Measurements from ENCODE around the gene HS2ST1.

- TF ChIP-seq CTCF (IDR thresholded peaks at IDR 0.05; ENCODE audit: insufficient read depth, low read length) (no peak), GABPA (IDR thresholded peaks at IDR 0.05; ENCODE audit: low read depth) (no peak), SPI1 (IDR thresholded peaks at IDR 0.05; ENCODE audit: borderline replicate concordance, low read depth) (no peak)
Measured at GRCh38 chr1:86997538-86997937, 83.1 kb downstream of the HS2ST1 start.

All from HL-60 (cell line).